ENCODE measurements around the gene FAM114A1. TPM values are rescaled to one million over a fixed set of nuclear protein-coding genes. Genes with fewer than 3 reads are reported as not detected.
"Not testable (repeated sequence)": the region's sequence is repeated elsewhere in the genome, so short reads cannot be mapped to it uniquely, and the experiment has no call there.

FAM114A1 gene
- total RNA-seq, 1 donor, result 2.2 TPM

DNA sequence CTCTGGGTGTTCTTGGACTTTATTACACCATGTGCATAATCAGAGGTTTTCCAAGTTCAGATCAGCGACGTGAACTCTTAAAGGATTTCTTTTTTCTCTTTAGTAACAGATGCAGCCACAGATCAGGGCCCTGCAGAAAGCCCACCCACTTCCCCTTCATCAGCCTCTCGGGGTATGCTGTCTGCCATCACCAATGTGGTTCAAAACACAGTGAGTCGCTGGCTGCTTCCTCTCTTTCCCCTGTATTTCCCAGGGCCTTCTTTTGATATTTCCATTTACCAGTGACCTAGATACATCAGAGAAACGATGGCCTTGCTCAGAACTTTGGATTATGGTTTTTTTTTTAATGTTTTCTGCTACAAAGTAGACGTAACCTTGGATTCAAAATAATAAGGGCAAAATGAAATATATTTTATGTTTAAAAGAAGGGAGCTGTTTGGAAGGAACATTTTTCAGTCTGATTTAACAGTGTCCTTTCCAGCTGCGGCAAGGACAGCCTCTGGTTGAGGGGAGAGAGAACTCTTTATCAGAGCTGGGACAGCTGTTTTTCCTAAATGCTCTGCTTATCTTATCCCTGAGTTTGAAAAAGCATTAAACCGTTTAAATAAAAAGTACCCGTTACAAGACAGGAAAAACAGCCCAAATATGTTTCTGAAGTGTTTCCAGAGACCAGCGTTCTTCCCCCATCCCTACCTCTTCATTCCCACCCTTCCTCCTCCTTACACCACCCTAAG, 38.2 kb downstream of the FAM114A1 start:
- no peaks in the 10 kb centered on the region for H3K9me3 ChIP-seq (ENCODE audit: low read depth, low read length)
- H3K4me1 ChIP-seq (ENCODE audit: insufficient read depth, low read length), result no peaks in the 10 kb centered on the region
- no peaks in the 10 kb centered on the region for H3K27me3 ChIP-seq (ENCODE audit: insufficient read depth, low read length)
- H3K4me3 ChIP-seq (ENCODE audit: low read length), result no peak overlapping the region

DNA sequence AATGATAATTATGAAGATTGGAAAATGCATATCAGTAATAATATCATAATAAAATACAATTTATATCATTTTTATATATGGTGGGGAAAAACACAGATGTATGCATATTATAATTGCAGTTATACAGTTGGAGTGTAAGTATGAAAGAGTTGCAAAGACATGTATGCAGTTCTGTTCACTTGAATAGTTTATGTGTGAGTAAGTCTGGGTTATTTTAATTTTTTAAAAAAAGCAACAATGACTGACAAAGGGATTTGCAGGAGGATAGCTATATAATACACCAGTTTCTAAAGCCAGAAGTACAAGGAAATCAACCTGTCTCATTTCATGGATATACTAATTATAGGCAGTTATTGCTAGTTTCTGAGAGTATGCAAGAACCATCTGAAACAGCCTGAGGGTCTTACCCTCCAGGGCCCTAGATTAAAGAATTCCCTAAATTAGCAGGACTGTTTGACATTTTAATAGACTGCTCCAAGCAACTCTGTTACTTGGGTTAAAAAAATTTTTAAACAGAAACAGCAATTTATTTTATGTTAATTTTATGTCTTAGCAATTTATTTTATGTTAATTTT, 40.2 kb downstream of the FAM114A1 start:
- Histone ChIP-seq H3K4me3 (ENCODE audit: low read length) (no peak overlapping the region), H3K9me3 (ENCODE audit: low read depth, low read length) (no peaks in the 10 kb centered on the region), H3K27me3 (ENCODE audit: insufficient read depth, low read length) (no peaks in the 10 kb centered on the region), H3K4me1 (ENCODE audit: insufficient read depth, low read length) (no peaks in the 10 kb centered on the region)

DNA sequence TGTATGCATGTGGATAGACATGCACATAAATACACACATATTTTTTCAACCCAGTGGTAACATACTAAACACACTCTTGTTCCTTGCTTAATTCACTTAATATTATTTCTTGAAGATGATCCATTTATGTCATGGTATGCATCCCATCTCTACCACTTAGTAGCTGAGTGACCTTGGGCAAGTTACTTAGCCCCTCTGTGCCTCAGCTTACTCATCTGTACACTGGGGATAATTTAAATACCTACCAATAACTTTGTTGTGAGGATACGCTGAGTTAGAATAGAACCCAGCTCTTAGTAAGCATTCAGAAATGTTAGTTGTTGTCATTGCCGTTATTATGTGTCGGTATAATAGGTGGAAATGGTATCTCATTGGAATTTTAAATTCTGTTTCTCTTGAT, 41.4 kb downstream of the FAM114A1 start:
- H3K4me1 ChIP-seq (ENCODE audit: insufficient read depth, low read length), result no peaks in the 10 kb centered on the region
- no peak overlapping the region for H3K4me3 ChIP-seq (ENCODE audit: low read length)
- no peaks in the 10 kb centered on the region for H3K9me3 ChIP-seq (ENCODE audit: low read depth, low read length)
- no peaks in the 10 kb centered on the region for H3K27me3 ChIP-seq (ENCODE audit: insufficient read depth, low read length)

DNA sequence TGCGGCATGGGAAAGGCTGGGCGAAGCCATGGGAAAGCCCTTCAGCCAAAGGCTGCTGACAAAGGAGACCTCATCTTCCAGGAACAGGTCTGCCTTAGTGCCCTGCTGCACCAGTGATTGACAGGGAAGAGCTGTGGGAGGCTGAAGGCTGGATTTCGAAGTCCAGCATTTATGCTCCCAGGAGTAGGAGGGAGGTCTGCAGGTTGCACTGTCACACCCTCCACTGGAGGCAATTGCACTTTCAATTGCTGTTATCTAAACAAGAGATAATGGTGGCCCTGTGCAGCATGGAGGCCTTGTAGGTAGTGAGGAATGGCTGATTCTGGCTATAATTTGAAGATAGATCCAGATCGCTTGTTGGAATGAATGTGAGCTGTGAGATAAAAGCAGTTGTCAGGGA, 43.7 kb downstream of the FAM114A1 start:
- Histone ChIP-seq H3K27me3 (ENCODE audit: insufficient read depth, low read length) (no peaks in the 10 kb centered on the region), H3K9me3 (ENCODE audit: low read depth, low read length) (no peaks in the 10 kb centered on the region), H3K4me1 (ENCODE audit: insufficient read depth, low read length) (no peaks in the 10 kb centered on the region), H3K4me3 (ENCODE audit: low read length) (no peak overlapping the region)

DNA sequence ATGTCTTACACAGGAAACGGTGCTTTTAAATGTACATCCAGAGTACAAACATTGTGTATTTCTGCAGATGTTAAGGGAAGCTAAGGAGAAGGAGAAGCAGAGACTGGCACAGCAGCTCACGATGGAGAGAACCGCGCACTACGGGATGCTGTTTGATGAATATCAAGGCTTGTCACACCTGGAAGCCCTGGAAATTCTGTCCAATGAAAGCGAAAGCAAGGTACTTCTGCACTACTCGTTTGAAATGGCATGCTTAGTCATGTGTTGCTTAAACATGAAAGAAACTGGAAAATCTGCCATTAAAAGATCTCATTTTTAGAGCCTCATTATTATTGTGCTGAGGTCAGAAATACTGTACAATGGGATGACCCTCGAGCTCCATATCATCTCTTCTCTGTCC, 47.2 kb downstream of the FAM114A1 start:
- no peaks in the 10 kb centered on the region for H3K27me3 ChIP-seq (ENCODE audit: insufficient read depth, low read length)
- no peak overlapping the region for H3K4me3 ChIP-seq (ENCODE audit: low read length)
- no peaks in the 10 kb centered on the region for H3K9me3 ChIP-seq (ENCODE audit: low read depth, low read length)
- no peaks in the 10 kb centered on the region for H3K4me1 ChIP-seq (ENCODE audit: insufficient read depth, low read length)

DNA sequence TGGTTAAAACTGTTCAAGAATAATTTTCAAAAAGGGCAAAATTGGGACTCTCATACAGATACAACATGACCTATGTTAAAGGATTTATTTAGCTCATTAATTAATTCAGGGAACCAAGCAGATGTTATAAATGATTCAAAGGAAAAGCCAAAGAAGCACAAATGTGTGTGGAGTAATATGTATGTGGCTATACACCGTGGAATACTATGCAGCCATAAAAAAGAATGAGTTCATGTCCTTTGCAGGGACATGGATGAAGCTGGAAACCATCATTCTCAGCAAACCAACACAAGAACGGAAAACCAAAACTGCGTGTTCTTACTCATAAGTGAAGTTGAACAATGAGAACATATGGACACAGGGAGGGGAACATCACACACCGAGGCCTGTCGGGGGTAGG, 48.7 kb downstream of the FAM114A1 start:
- not testable (repeated sequence) for H3K27me3 ChIP-seq (ENCODE audit: insufficient read depth, low read length); H3K4me1 ChIP-seq (ENCODE audit: insufficient read depth, low read length); H3K9me3 ChIP-seq (ENCODE audit: low read depth, low read length); H3K4me3 ChIP-seq (ENCODE audit: low read length)

DNA sequence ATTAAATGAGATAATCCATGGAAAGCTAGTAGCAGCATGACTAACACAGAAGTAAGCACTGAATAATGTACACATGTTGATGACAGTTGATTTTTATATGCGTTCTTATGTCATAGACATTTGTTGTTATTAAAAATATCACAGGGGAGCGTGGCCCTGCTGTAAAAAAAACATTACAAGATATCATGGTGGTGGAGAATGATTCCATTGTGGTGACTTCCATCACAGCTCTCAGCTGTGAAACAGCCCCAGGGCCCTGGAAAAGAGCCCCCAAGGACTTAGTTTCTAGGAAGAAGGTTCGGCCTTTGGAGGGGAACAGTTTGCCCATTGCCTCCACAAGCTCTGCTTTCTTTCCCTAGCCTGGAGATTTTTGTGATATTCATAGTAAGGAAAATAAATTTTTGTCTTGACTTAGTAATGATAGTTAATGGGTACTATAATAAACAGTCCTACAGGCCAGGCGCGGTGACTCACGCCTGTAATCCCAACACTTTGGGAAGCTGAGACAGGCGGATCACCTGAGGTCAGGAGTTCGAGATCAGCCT, 49.9 kb downstream of the FAM114A1 start:
- Histone ChIP-seq H3K9me3 (ENCODE audit: low read depth, low read length) (no peaks in the 10 kb centered on the region), H3K27me3 (ENCODE audit: insufficient read depth, low read length) (no peaks in the 10 kb centered on the region), H3K4me1 (ENCODE audit: insufficient read depth, low read length) (peaks cover 7% of the 10 kb centered on the region), H3K4me3 (ENCODE audit: low read length) (no peak overlapping the region)

DNA sequence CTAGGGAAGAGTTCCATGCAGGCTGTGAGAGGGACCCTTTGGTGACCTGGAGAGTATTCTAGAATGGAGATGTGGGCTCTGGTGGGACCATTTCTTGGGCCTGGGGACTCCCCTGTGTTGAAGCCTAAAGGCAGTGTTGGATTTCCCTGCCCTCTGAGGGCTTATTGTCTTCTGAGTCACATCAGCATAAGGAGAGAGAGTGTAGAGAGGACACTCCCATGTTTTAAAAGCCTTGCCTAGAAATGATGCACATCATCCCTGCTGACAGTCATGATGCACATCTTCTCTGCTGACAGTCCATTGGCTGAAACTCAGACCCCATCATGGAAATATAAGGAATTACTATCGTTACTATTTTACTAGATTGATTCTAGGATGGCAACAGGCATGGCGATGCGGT, 51.9 kb downstream of the FAM114A1 start:
- Histone ChIP-seq H3K27me3 (ENCODE audit: insufficient read depth, low read length) (no peaks in the 10 kb centered on the region), H3K4me1 (ENCODE audit: insufficient read depth, low read length) (peaks cover 7% of the 10 kb centered on the region), H3K4me3 (ENCODE audit: low read length) (no peak overlapping the region), H3K9me3 (ENCODE audit: low read depth, low read length) (no peaks in the 10 kb centered on the region)

DNA sequence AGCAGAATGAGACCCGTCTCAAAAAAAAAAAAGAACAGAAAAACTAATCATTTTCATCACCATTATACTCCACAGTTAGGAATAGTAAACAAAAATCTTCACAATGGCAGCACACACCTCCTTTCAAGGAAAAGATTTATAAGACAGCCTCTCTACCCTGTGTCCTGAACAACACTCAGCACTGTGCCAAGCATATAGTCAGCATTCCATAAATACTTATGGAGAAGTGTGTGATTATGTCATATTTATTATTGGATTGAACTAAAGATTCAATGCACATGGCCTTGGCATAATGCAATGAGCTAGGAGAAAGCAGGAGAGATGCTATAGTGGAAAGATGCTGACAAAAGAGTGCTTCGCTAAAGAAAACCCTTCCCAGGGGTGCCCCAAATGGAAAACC, 52.6 kb downstream of the FAM114A1 start:
- Histone ChIP-seq H3K4me3 (ENCODE audit: low read length) (no peak overlapping the region), H3K4me1 (ENCODE audit: insufficient read depth, low read length) (peaks cover 7% of the 10 kb centered on the region), H3K9me3 (ENCODE audit: low read depth, low read length) (no peaks in the 10 kb centered on the region), H3K27me3 (ENCODE audit: insufficient read depth, low read length) (no peaks in the 10 kb centered on the region)

DNA sequence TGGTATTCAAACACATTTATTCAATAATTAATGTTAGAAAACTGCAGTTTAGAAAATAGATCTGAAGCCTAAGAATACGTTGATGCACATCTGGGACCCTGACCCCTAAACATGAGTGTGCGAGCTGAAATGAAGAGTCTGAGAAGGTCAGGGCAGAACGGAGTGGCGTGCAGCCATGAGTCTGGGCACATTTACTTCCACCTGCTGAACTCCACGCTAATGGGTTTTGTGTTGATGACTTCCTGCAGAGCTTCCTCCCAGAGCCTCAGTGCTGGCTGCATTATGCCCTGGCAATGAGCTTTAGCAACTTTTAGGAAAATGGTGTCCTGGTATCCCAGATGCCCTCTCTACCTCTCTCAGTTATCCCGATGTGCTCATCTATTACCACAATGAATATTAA, 53.1 kb downstream of the FAM114A1 start:
- Histone ChIP-seq H3K4me3 (ENCODE audit: low read length) (no peak overlapping the region), H3K4me1 (ENCODE audit: insufficient read depth, low read length) (peaks cover 7% of the 10 kb centered on the region), H3K9me3 (ENCODE audit: low read depth, low read length) (no peaks in the 10 kb centered on the region), H3K27me3 (ENCODE audit: insufficient read depth, low read length) (no peaks in the 10 kb centered on the region)

DNA sequence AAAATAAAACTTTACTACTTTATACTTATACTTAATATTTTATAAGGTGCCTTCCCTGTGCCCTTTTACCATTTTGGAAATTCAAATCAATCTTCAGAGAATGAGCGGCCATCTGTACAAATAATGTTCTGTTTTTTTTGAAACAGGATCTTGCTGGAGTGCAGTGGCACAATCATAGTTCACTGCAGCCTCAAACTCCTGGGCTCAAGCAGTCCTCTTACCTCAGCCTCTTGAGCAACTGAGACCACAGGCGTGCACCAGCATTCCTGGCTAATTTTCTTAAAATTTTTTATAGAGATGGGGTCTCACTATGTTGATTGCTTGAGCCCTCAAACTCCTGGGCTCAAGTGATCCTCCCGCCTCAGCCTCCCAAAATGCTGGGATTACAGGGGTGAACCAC, 53.5 kb downstream of the FAM114A1 start:
- Histone ChIP-seq H3K9me3 (ENCODE audit: low read depth, low read length) (no peaks in the 10 kb centered on the region), H3K27me3 (ENCODE audit: insufficient read depth, low read length) (no peaks in the 10 kb centered on the region), H3K4me1 (ENCODE audit: insufficient read depth, low read length) (peaks cover 7% of the 10 kb centered on the region), H3K4me3 (ENCODE audit: low read length) (no peak overlapping the region)

DNA sequence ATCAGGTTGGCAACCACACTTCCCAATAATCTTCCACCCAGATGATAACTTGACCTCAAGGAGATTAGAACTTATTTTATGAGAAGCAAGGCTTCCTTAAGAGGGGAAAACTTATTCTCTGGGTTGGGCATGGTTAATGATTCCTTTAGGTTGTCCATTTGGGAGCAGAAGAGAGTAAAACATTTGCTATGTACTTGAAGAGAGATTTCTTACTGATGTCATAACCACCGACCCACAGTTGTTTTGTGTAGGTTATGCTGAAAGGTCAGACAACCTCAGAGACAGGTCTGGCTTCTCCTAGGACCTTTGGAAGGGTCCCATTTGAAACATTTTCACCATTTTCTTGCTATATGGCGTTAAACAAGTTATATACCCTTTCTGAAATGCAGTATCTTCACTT, 56.1 kb downstream of the FAM114A1 start:
- Histone ChIP-seq H3K9me3 (ENCODE audit: low read depth, low read length) (no peaks in the 10 kb centered on the region), H3K27me3 (ENCODE audit: insufficient read depth, low read length) (no peaks in the 10 kb centered on the region), H3K4me3 (ENCODE audit: low read length) (no peak overlapping the region), H3K4me1 (ENCODE audit: insufficient read depth, low read length) (peaks cover 7% of the 10 kb centered on the region)

DNA sequence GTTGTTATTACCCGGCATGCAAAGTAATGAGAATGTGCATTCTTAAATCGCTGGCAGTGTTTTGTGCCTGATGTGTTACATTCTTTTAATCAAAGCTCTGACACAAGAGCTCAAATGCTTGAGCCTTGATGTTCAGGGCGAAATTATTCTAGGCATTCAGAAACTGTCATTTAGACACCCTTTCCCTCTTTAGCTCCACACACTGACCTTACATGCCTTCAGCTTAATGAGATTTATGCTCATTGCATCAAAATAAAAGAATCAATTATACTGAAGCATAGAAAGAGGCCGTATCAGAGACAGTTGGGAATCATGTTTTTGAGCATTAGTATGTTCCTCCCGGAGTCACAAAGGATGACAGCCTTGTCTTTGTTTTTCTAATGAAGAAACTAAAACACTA, 56.7 kb downstream of the FAM114A1 start:
- Histone ChIP-seq H3K27me3 (ENCODE audit: insufficient read depth, low read length) (no peaks in the 10 kb centered on the region), H3K4me3 (ENCODE audit: low read length) (no peak overlapping the region), H3K4me1 (ENCODE audit: insufficient read depth, low read length) (peaks cover 7% of the 10 kb centered on the region), H3K9me3 (ENCODE audit: low read depth, low read length) (no peaks in the 10 kb centered on the region)

DNA sequence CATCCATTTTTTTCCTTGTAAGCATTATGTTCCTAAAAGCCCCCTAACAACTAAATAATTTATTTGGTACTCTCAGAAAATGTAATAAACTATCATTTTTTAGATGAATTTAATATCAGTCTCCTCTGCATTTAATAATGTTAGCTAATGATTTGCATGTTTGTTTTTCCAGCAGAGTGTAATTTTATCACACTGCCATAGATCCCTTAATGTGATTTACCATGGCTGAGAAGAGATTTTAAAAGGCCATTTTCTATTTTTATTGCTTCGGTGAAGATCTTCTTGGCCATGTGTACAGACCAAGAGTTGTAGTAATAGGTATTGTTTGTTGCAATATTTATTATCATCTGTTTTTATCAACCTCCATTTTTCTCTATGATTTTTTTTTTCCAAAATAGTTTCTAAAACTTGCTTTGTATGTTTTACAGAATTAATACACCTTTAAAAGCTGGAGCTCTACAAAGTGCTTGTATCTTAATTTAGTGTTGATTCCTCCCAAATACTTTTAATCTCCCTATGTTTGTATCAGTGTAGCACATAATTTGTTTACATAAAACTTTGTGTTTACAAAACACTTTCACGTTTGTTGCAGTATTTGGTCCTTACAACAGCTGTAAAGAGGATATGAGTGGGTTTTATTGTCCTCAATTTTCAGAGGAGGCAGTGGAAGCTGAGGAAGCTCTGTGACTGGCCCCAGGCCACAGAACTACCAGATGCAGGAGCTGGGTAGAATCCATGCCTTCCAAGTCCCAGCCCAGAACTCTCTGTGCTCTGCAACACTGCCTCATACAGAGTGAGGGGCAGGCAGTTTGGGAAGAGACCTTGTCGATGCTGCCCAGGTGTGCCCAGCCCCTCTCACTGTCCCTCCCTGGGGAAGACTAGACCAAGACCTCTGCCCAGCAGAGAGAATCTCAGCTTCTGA, 58.1 kb downstream of the FAM114A1 start:
- Histone ChIP-seq H3K4me3 (ENCODE audit: low read length) (no peak overlapping the region), H3K4me1 (ENCODE audit: insufficient read depth, low read length) (peaks cover 2% of the 10 kb centered on the region), H3K27me3 (ENCODE audit: insufficient read depth, low read length) (no peaks in the 10 kb centered on the region), H3K9me3 (ENCODE audit: low read depth, low read length) (no peaks in the 10 kb centered on the region)

DNA sequence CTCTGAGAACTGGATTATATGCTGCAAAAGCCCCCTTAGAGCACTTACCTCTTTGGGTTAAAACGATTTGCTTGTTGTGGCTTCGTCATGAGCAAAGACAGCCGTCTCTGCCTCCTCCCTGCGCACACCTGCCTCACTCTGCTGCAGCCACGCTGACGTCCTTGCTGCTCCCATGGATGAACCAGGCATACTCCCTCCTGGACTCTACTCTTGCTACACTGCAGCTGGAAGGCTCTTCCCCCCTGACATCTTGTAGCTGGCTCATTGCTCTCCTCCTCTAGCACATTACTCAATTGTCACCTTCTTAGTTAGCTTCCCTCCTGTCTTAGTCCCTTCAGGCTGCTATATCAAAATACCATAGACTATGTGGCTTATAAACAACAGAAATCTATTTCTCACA, 59.3 kb downstream of the FAM114A1 start:
- H3K9me3 ChIP-seq (ENCODE audit: low read depth, low read length), result no peaks in the 10 kb centered on the region
- no peak overlapping the region for H3K4me3 ChIP-seq (ENCODE audit: low read length)
- H3K4me1 ChIP-seq (ENCODE audit: insufficient read depth, low read length), result no peaks in the 10 kb centered on the region
- H3K27me3 ChIP-seq (ENCODE audit: insufficient read depth, low read length), result no peaks in the 10 kb centered on the region
